Subcutaneous abdominal adipose tissue (tissue), 5 donors: ENCODE results near the gene CDKL5.

Experiments
- H3K27ac ChIP-seq: one replicate; pipeline ENCODE4 v1.7.0; 2013; ENCODE audit warnings: low read depth, mild to moderate bottlenecking, inconsistent platforms, low read length, moderate library complexity
- H3K27me3 ChIP-seq, 5 donors: one replicate each; pipeline ENCODE4 v1.7.0; 2013; ENCODE audit warnings: low read length in 5 of 5, inconsistent platforms in 1 of 5; ENCODE audit not compliant: control insufficient read depth in 5 of 5, insufficient read depth in 4 of 5
- H3K36me3 ChIP-seq, 5 donors: one replicate each; pipeline ENCODE4 v1.7.0; 2013; ENCODE audit warnings: low read length in 5 of 5; ENCODE audit not compliant: control insufficient read depth in 5 of 5, insufficient read depth in 5 of 5
- H3K4me1 ChIP-seq, 5 donors: one replicate each; pipeline ENCODE4 v1.7.0; 2013; ENCODE audit warnings: low read length in 5 of 5, mild to moderate bottlenecking in 3 of 5, moderate library complexity in 1 of 5; ENCODE audit not compliant: control insufficient read depth in 5 of 5, insufficient read depth in 5 of 5
- H3K4me3 ChIP-seq, 5 donors: one replicate each; pipeline ENCODE4 v1.7.0; 2013; ENCODE audit warnings: low read length in 5 of 5, low read depth in 1 of 5
- H3K9ac ChIP-seq, 5 donors: one replicate each; pipeline ENCODE4 v1.7.0; 2013; ENCODE audit warnings: low read length in 5 of 5, mild to moderate bottlenecking in 4 of 5, moderate library complexity in 3 of 5
- H3K9me3 ChIP-seq, 5 donors: one replicate each; pipeline ENCODE4 v1.7.0; 2013; ENCODE audit warnings: low read length in 5 of 5; ENCODE audit not compliant: control insufficient read depth in 5 of 5
- donor health status: healthy.
- donor health status: healthy.
- donor health status: healthy.
- donor health status: healthy.
- donor health status: healthy.

The CDKL5 gene

DNA sequence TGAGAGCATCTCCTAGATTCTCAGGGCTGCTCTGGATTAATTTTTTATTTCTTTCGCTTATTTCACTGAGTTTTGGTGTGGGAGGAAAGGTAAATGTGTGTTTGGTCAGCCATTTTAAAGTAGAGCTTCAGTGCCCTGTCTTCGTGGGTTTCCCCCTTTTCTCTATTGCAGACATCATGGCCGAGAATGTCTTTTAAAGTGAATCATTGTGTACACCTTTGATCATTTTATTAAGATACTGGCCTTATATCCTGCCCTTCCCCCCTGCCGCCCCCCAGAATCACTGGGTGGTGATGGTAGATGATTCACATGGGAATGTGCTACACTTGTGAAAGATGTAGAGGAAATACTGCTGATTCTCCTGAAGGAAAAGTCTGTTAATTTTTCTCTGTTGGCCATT, 23.8 kb downstream of the CDKL5 start:
- Histone ChIP-seq H3K36me3 (no peaks in the 10 kb centered on the region), H3K9me3 (no peaks in the 10 kb centered on the region), H3K27ac (no peak overlapping the region), H3K4me3 (no peak overlapping the region), H3K4me1 (no peaks in the 10 kb centered on the region), H3K9ac (no peak overlapping the region), H3K27me3 (peaks cover 0 to 4% (median 0%) of the 10 kb centered on the region in 5 donors)

DNA sequence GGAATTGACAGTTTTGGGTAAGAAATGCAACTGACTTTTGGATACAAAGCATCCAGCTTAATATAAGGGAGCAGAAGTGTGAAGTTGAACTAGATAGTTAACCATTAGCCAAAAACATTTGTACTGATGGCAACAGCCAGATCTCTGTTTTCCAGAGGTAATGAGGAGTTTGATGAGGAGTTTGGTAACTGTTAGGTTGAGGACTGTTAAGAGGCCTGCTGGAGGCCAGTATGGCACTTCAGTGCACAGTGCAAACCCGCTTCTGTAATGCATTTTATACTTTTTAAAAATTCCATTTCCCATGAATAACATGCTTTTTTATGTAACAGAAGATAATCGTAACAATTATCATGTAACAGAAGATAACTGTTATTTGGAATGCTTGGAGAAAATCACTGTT, 30.0 kb downstream of the CDKL5 start:
- H3K9me3 ChIP-seq = no peaks in the 10 kb centered on the region
- H3K9ac ChIP-seq = no peak overlapping the region
- H3K27ac ChIP-seq = no peak overlapping the region
- peaks cover 0 to 4% (median 0%) of the 10 kb centered on the region in 5 donors for H3K27me3 ChIP-seq
- H3K4me3 ChIP-seq = no peak overlapping the region
- no peaks in the 10 kb centered on the region for H3K4me1 ChIP-seq
- peaks cover 0 to 2% (median 0%) of the 10 kb centered on the region in 5 donors for H3K36me3 ChIP-seq

DNA sequence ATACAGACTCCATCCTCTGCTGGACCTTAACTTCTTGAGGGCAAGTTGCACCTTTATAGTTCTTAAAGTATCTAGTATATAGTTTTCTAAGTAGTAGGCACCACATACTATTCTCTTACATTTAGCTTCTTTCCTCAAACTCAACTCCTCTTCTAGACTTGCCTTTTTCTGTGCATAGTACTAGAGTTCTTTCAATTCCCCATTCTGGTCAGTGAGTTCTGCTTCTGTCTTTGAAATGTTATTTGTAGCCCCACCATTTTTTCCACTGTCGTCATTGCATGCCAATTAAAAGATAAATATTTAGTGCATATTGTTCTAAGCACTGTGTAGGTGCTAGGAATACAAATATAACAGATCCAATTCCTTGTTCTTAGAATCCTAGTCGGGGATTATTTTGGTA, 31.6 kb downstream of the CDKL5 start:
- Histone ChIP-seq H3K36me3 (peaks cover 0 to 2% (median 0%) of the 10 kb centered on the region in 5 donors), H3K4me3 (no peak overlapping the region), H3K9ac (no peak overlapping the region), H3K9me3 (no peaks in the 10 kb centered on the region), H3K27me3 (peaks cover 0 to 9% (median 0%) of the 10 kb centered on the region in 5 donors), H3K27ac (no peak overlapping the region), H3K4me1 (no peaks in the 10 kb centered on the region)

DNA sequence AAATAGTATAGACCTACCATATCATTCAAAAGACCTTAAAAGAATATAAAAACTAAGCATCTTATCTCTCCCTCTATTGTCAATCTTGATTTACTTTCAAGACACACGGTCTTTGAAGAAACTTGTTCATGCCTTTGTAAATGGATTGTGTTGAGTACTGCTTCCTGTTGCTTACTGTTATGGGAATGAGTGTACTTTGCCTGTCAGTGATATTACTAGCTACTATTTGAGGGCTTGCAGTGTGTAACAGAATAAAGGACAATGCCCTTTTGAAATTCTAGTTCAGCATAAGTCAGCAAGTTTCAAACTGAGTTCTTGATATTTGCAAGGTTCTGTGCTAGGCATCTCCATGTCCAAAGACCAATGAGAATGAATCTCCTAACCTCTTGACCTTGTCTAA, 36.0 kb downstream of the CDKL5 start:
- Histone ChIP-seq H3K9me3 (no peaks in the 10 kb centered on the region), H3K4me1 (no peaks in the 10 kb centered on the region), H3K27me3 (peaks cover 0 to 9% (median 0%) of the 10 kb centered on the region in 5 donors), H3K36me3 (peaks cover 0 to 2% (median 0%) of the 10 kb centered on the region in 5 donors), H3K4me3 (no peak overlapping the region), H3K9ac (no peak overlapping the region), H3K27ac (no peak overlapping the region)

DNA sequence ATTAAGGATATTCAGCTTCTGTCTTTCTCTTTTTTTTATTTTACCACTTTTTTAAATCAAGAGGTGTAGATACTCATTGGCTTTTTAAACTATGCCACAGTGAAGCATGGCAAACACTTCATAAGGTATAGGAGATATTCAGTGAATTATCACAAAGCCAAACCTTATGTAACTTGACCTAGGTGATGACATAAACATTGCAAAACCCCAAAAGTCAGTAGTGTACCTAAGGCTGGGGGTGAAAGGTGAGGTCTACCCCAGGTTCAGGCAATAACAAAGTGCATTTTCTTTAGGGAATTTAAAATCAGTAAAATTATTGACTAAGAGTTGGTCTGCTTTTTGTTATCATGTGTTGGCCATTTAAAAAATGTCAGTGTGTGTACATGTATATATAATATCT, 39.1 kb downstream of the CDKL5 start:
- Histone ChIP-seq H3K4me3 (no peak overlapping the region), H3K9ac (no peak overlapping the region), H3K27me3 (peaks cover 0 to 6% (median 0%) of the 10 kb centered on the region in 5 donors), H3K9me3 (no peaks in the 10 kb centered on the region), H3K27ac (no peak overlapping the region), H3K4me1 (no peaks in the 10 kb centered on the region), H3K36me3 (no peaks in the 10 kb centered on the region)

DNA sequence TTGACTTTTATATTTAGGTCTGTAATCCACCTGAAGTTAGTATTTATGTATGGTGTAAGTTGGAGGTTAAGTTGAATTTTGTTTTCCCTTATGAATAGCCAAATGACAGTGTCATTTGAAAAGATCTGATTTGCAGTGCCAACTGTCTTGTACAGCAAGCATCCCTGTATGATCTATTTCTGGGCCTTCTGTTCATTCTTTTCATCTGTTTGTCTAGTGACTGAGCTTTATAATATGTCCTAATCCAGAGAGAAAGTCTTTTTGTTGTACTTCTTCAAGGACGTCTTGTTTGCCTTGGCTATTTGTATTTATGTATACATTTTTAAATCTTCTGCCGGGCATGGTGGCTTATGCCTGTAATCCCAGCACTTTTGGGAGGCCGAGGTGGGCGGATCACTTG, 39.6 kb downstream of the CDKL5 start:
- H3K9ac ChIP-seq = no peak overlapping the region
- H3K27me3 ChIP-seq = peaks cover 0 to 6% (median 0%) of the 10 kb centered on the region in 5 donors
- no peaks in the 10 kb centered on the region for H3K36me3 ChIP-seq
- H3K4me1 ChIP-seq = no peaks in the 10 kb centered on the region
- H3K4me3 ChIP-seq = no peak overlapping the region
- H3K9me3 ChIP-seq = no peaks in the 10 kb centered on the region
- H3K27ac ChIP-seq = no peak overlapping the region

DNA sequence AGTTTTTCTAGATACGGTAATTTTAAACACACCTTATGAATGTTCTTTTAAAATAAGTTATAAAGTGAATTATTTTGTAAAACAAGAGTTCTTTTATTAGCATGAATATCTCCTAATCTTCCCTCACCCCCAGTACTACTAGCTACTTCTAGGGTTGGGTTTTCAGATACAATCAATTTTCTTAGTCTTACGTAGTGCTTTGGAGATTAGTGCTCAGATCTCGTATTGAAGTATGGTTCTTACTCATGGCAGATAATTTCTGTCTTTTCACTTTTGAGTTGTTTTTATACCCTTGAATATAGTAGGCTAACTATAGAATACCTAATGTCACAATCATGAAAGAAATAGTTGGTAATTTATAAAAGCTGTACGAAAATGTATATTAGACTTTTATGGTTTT, 43.2 kb downstream of the CDKL5 start:
- H3K4me1 ChIP-seq = no peaks in the 10 kb centered on the region
- peaks cover 0 to 3% (median 0%) of the 10 kb centered on the region in 5 donors for H3K27me3 ChIP-seq
- H3K36me3 ChIP-seq = no peaks in the 10 kb centered on the region
- H3K9me3 ChIP-seq = no peaks in the 10 kb centered on the region
- H3K9ac ChIP-seq = no peak overlapping the region
- H3K4me3 ChIP-seq = no peak overlapping the region
- H3K27ac ChIP-seq = no peak overlapping the region

DNA sequence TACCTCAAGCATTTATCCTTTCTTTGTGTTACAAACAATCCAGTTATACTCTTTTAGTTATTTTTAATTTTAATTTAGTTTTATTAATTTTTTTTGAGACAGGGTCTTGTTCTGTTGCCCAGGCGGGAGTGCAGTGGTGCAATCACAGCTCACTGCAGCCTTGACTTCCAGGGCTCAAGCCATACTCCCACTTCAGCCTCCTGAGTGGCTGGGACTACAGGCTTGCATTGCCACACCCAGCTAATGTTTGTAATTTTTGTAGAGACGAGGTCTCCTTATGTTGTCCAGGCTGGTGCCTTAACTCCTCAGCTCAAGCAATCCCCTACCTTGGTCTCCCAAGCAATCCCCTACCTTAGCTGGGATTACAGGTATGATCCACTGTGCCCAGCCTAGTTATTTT, 45.9 kb downstream of the CDKL5 start:
- Histone ChIP-seq H3K4me1 (no peaks in the 10 kb centered on the region), H3K36me3 (no peaks in the 10 kb centered on the region), H3K9me3 (no peaks in the 10 kb centered on the region), H3K4me3 (no peak overlapping the region), H3K27ac (no peak overlapping the region), H3K27me3 (peaks cover 0 to 3% (median 0%) of the 10 kb centered on the region in 5 donors), H3K9ac (no peak overlapping the region)

DNA sequence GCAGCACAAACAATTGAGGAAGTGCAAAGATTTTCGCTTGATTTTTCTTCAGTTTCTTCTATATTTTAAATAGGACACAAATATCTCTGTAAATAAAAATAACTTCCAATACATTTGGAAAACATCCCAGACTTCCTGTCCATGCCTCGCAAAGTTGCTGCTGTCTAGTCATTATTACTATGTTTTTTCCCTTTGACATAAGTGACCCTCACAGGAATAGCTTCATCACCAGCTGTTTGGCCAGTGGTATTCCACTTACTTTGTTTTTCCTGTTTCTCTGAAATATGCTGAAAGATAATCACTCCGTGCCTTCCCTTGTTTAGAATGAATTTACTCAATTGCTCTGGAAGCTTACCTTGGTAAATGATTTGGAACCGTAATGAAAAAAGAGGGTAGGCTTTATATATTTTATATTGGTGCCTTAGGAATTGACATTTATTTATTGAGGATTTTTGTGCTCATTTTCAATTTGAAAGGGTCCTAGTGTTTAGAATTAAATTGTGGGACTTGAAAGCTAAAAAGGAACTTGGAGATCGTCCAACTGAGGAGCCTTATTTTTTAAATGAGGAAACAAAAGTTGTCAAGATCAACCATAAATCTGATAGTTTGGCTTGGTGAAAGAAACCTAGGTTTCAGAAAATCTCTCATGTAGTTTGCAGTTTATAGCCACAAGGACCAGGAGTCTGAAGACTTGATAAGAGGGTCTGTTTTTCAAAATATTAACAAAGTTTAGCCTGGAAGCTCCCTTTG, 65.6 kb downstream of the CDKL5 start:
- no peaks in the 10 kb centered on the region for H3K9me3 ChIP-seq
- no peaks in the 10 kb centered on the region for H3K4me1 ChIP-seq
- H3K27me3 ChIP-seq = peaks cover 0 to 4% (median under 1%) of the 10 kb centered on the region in 5 donors
- no peaks in the 10 kb centered on the region for H3K36me3 ChIP-seq
- H3K4me3 ChIP-seq = no peak overlapping the region
- no peak overlapping the region for H3K9ac ChIP-seq
- no peak overlapping the region for H3K27ac ChIP-seq

DNA sequence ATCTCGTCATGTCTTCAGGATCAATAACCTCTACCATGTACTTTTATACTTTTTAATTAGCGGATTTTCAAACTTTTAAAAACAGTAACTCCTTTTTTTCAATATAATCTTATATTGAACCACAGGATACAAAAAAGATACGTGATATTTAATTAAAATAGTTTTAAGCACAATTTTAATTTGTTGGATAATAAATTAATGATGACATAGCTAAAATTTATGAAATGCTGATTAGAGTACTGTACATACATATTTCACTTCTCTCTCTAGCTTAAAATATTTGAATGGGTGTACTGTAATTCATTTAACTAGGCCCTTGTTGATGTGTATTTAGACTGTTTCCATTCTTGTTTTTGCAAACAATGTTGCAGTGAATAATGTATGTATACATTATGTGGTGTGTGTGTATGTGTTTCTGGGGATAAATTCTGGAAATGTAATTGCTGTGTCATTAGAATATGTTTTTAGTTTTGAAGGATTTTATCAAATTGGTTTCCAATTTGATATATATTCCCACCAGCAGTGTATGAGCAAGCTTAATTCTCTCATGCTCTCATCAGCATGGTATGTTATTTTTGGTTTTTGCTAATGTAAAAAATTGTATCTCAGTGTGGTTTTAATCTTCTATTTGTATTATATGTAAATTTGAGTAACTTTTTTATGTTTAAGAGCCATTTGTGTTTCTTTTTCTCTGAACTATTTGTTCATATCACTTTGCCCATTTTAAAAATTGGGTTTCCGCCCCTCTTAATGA, 66.4 kb downstream of the CDKL5 start:
- H3K9ac ChIP-seq = no peak overlapping the region
- no peak overlapping the region for H3K4me3 ChIP-seq
- peaks cover 0 to 4% (median 0%) of the 10 kb centered on the region in 5 donors for H3K27me3 ChIP-seq
- no peaks in the 10 kb centered on the region for H3K36me3 ChIP-seq
- H3K9me3 ChIP-seq = no peaks in the 10 kb centered on the region
- H3K27ac ChIP-seq = no peak overlapping the region
- H3K4me1 ChIP-seq = no peaks in the 10 kb centered on the region
